Body of pancreas (tissue), 4 donors: ENCODE measurements around the gene HES4. TPM values are rescaled to one million over a fixed set of nuclear protein-coding genes. Genes with fewer than 3 reads are reported as not detected.
"Not testable (repeated sequence)": the region's sequence is repeated elsewhere in the genome, so short reads cannot be mapped to it uniquely, and the experiment has no call there.

Experiments used
- ATAC-seq: fragments of 150-250 bp; one replicate; pipeline ENCODE4 v1.9.1; 2016
- DNase-seq, 4 donors: peaks; one replicate each; pipeline ENCODE4 v3.0.0-alpha.2; 2019
- H3K27ac ChIP-seq, 4 donors: fragments of 200-600 bp; sonication (generic); 1 replicate in 3 of 4; 2 replicates in 1 of 4; pipeline versions ENCODE4 v1.5.1 to v1.6.1; 2016 to 2019; ENCODE audit warnings: mild to moderate bottlenecking in 1 of 4, mixed read lengths in 1 of 4, moderate library complexity in 1 of 4
- H3K27me3 ChIP-seq, 2 donors: fragments of 200-600 bp; sonication (generic); one replicate each; pipeline ENCODE4 v1.6.0; 2016; ENCODE audit warnings: mild to moderate bottlenecking in 1 of 2
- H3K36me3 ChIP-seq, 2 donors: fragments of 200-600 bp; sonication (generic); replicated peaks in 1 of 2; 2 replicates each; pipeline ENCODE4 v1.5.1; 2016; ENCODE audit warnings: low read depth in 2 of 2; ENCODE audit not compliant: insufficient read depth in 1 of 2
- H3K4me1 ChIP-seq: fragments of 200-600 bp; sonication (generic); one replicate; pipeline ENCODE4 v1.6.0; 2016
- H3K4me3 ChIP-seq, 2 donors: fragments of 200-600 bp; sonication (generic); 1 replicate in 1 of 2; 2 replicates in 1 of 2; pipeline ENCODE4 v1.5.1; 2016 to 2019
- H3K9me3 ChIP-seq, 3 donors: fragments of 200-600 bp; sonication (generic); 1 replicate in 2 of 3; 2 replicates in 1 of 3; pipeline ENCODE4 v1.5.1; 2016
- POLR2A ChIP-seq, 3 donors: fragments of 450-650 bp; IDR thresholded peaks; one replicate each; pipeline ENCODE4 v1.6.1; 2016; ENCODE audit warnings: antibody characterized with exemption in 3 of 3, mild to moderate bottlenecking in 2 of 3
- WGBS, 2 donors: methylation state at CpG; one replicate each; pipeline ENCODE4 v1.1.5; 2017; 5-methylcytosine and 5-hydroxymethylcytosine counted together
- intact Hi-C: fragments of 100-400 bp; cut with DNase I; formaldehyde crosslinking; loops from one replicate; pipeline ENCODE4 v1.15.1; 2023
- total RNA-seq, 2 donors: library from RNA; depleted of rRNA; stranded (reverse); fragments of >200 nt; gene quantifications; one replicate each; pipeline ENCODE4 v1.1.0, GENCODE V29; 2016
- TF ChIP-seq, protein P1 (sequence below), 7 experiments: fragments of 450-650 bp in 4 of 7; fragments of 200-600 bp in 3 of 7; sonication (generic) in 3 of 7; IDR thresholded peaks; one replicate each; pipeline ENCODE4 v1.5.1; 2016 to 2019; ENCODE audit warnings: antibody characterized with exemption in 7 of 7

The HES4 gene
- total RNA-seq, 2 donors from 2014 or later: 44.1 to 97.2 TPM

DNA sequence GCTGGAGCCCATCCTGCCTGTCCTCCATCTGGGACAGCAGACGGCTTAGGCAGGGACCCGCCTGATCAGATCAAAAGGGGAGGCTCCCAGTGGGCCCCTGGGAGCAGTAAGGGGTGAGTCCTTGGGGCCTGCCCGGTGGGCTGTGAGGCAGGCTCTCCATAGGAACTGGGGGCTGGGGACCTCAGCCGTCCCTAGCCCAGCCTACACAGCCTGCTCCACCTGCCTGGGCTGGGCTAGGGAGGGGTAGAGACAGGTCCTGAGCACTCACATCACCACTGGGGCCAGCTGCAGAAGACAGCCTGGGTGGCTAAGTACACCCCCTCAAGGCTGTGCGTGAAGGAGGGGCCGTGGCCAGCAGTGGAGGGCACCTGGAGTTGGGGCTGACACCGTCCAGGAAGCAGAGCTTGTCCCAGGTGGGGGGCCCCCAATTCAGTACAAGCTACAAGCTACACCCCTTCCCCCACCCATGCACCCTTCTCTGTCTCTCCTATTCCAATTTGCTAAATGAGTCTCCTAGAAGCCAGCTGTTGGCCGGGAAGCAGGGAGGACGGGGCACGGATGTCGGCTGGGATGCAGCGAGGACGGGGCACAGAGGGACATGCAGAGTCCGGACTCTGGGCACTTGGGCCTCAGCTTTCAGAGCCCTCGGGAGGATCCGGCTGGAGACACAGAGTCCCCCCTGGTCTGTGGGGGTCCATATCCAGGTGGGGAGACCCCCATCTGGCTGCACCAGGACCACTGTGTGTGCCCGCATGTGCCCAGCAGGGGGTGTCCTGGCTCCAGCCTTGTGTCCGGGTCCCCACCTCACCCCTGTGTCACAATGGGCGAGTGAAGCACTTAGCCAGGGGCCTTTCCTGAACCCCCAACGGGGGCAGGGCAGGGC lies 15.1 kb upstream of the HES4 start:
- H3K27me3 ChIP-seq: no peaks in the 10 kb centered on the region
- H3K9me3 ChIP-seq: no peaks in the 10 kb centered on the region
- DNase-seq (peak in 1 of 4 donors; percentile 22), ATAC-seq (no peak)
- H3K27ac ChIP-seq: no peak overlapping the region
- no peak overlapping the region for H3K4me3 ChIP-seq
- peaks cover 21% of the 10 kb centered on the region for H3K4me1 ChIP-seq
- TF ChIP-seq POLR2A (IDR thresholded peaks at IDR 0.05): no peak
- TF ChIP-seq, protein P1, sequence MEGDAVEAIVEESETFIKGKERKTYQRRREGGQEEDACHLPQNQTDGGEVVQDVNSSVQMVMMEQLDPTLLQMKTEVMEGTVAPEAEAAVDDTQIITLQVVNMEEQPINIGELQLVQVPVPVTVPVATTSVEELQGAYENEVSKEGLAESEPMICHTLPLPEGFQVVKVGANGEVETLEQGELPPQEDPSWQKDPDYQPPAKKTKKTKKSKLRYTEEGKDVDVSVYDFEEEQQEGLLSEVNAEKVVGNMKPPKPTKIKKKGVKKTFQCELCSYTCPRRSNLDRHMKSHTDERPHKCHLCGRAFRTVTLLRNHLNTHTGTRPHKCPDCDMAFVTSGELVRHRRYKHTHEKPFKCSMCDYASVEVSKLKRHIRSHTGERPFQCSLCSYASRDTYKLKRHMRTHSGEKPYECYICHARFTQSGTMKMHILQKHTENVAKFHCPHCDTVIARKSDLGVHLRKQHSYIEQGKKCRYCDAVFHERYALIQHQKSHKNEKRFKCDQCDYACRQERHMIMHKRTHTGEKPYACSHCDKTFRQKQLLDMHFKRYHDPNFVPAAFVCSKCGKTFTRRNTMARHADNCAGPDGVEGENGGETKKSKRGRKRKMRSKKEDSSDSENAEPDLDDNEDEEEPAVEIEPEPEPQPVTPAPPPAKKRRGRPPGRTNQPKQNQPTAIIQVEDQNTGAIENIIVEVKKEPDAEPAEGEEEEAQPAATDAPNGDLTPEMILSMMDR (IDR thresholded peaks at IDR 0.05): peak in 2 of 7 experiments; percentile 2 to 14
- intact Hi-C loops: no loop called here
- no peaks in the 10 kb centered on the region for H3K36me3 ChIP-seq
- WGBS, 2 donors: 75 to 91% methylated on average over 12 to 20 of the region's 20 CpGs

DNA sequence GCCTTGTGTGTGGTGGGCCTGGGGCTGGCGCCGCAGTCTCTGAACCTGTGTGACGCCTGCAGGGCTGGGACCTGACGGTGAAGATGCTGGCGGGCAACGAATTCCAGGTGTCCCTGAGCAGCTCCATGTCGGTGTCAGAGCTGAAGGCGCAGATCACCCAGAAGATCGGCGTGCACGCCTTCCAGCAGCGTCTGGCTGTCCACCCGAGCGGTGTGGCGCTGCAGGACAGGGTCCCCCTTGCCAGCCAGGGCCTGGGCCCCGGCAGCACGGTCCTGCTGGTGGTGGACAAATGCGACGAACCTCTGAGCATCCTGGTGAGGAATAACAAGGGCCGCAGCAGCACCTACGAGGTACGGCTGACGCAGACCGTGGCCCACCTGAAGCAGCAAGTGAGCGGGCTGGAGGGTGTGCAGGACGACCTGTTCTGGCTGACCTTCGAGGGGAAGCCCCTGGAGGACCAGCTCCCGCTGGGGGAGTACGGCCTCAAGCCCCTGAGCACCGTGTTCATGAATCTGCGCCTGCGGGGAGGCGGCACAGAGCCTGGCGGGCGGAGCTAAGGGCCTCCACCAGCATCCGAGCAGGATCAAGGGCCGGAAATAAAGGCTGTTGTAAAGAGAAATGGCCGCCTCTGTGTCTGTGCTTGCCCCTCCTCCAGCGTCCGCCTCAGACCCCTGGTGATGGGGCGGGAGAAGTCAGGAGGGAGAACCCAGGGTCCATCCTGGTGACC lies 14.2 kb upstream of the HES4 start:
- no peaks in the 10 kb centered on the region for H3K27me3 ChIP-seq
- ATAC-seq: no peak
- peak overlapping the region; percentile 85 to 91 (median 88) for H3K27ac ChIP-seq

DNA sequence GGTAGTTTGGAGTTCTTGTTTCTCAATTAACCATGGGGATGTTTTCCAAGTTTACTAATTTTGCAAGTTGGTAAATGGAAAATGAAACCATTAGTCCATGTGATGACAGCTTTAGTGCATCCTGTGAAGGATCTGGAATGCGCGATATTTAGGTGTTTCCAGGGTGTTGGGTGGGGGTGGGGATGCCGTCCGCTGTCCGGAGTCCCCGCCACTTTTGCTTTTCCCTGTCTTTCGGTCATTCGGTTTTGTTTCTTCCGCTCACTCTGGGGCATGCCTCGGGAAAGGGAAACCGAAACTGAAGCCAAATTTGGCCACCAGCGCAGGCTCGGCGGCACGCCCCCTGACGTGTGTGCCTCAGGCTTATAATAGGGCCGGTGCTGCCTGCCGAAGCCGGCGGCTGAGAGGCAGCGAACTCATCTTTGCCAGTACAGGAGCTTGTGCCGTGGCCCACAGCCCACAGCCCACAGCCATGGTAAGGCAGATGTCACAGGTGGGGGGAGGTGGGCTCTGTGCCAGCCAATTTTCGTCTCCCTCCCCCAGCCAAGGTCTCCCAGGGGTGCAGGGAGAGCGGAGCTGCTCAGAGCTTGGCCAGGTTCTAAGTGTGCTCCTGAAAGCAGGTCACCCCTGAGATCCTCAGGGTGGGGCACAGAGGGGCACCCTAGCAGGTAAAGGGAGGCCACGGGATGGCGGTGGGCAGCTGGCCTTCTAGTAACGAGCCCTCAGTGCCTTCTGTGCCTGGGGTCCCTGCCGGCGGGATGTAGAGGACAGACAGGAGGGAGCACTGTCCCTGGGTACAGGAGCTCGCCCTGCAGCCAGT lies 13.4 kb upstream of the HES4 start, which contains the start of gene ISG15:
ISG15 (plus strand) TSS at position 393 of the 817 bp plus-strand sequence; CDS start at position 470, 77 bp downstream.
- Histone ChIP-seq H3K27ac (peak within 1 kb of the TSS; percentile 85 to 91 (median 88)), H3K27me3 (no peaks in the 10 kb centered on the region), H3K36me3 (no peaks in the 10 kb centered on the region), H3K4me1 (peaks cover 17% of the 10 kb centered on the region), H3K4me3 (peak within 1 kb of the TSS; percentile 36 to 43), H3K9me3 (no peaks in the 10 kb centered on the region)
- TF ChIP-seq, protein P1 (IDR thresholded peaks at IDR 0.05): peak in 1 of 7 experiments; percentile 12
- peak; percentile 53 to 78 (median 64) for TF ChIP-seq POLR2A (IDR thresholded peaks at IDR 0.05)
- DNase-seq (peak; percentile 88 to 93 (median 90)), ATAC-seq (peak; percentile 96)
- WGBS, 2 donors: 7% methylated on average over 14 to 30 of the region's 30 CpGs
- intact Hi-C loops: no loop called here

More for the DNA sequence above, 14.2 kb upstream of the HES4 start:
- Histone ChIP-seq H3K4me1 (peaks cover 20% of the 10 kb centered on the region), H3K9me3 (no peaks in the 10 kb centered on the region), H3K36me3 (no peaks in the 10 kb centered on the region), H3K4me3 (peak overlapping the region in 1 of 2 donors; percentile 36)
- intact Hi-C loops: no loop called here
- WGBS, 2 donors: 80 to 81% methylated on average over 18 to 41 of the region's 41 CpGs
- peak in 2 of 4 donors; percentile 8 to 20 for DNase-seq
- TF ChIP-seq, protein P1 (IDR thresholded peaks at IDR 0.05): no peak
- TF ChIP-seq POLR2A (IDR thresholded peaks at IDR 0.05): no peak

DNA sequence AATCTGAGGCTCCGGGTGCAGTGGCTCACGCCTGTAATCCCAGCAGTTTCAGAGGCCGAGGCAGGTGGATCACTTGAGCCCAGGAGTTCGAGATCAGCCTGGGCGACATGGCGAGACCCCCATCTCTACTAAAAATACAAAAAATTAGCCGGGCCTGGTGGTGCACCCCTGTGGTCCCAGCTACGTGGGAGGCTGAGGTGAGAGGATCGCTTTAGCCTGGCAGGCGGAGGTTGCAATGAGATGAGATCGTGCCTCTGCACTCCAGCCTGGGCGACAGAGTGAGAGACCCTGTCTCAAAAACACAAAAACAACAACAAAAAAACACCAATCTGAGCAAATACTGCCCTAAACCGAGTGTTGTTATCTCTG lies 12.8 kb upstream of the HES4 start:
- Histone ChIP-seq H3K27ac (peak overlapping the region; percentile 85 to 91 (median 88)), H3K4me1 (peaks cover 17% of the 10 kb centered on the region), H3K4me3 (peak overlapping the region; percentile 36 to 43)
- H3K36me3 ChIP-seq, intact Hi-C loops, H3K27me3 ChIP-seq, H3K9me3 ChIP-seq, DNase-seq: not testable (repeated sequence)
- ATAC-seq: peak; percentile 3
- 60 to 68% methylated on average over 13 of the region's 13 CpGs for WGBS, 2 donors
